Naive thymus-derived CD8-positive, alpha-beta T cell (primary cell): ENCODE measurements around the gene C1RL. TPM values are rescaled to one million over a fixed set of nuclear protein-coding genes. Genes with fewer than 3 reads are reported as not detected.

ENCODE experiments used
- ATAC-seq, 2 donors: fragments of 150-1000 bp; cut with Tn5 transposase in 1 of 2; sonication (Bioruptor Pico), chemical (Tn5 transposase) in 1 of 2; 1 replicate in 1 of 2; 2 replicates in 1 of 2; pipeline ENCODE4 v1.10.0; 2021; ENCODE audit warnings: mild to moderate bottlenecking in 2 of 2, moderate library complexity in 2 of 2
- POLR2A ChIA-PET: fragments of 350-600 bp; sonication (Branson Sonifier 250); formaldehyde crosslinking; loops from one replicate; lab custom pipeline; 2021; ENCODE audit warnings: antibody characterized with exemption; lab: Charles Lee
- DNase-seq, 10 donors: peaks; one replicate each; pipeline versions ENCODE4 v3.0.0 to v3.0.0-alpha.2; 2020 to 2022
- H3K27ac Mint-ChIP-seq, 10 donors: one replicate each; pipeline ENCODE4 v1.8.0; 2020 to 2022; ENCODE audit warnings: mild to moderate bottlenecking in 10 of 10, mixed read lengths in 10 of 10, moderate library complexity in 4 of 10, inconsistent platforms in 1 of 10
- H3K27me3 Mint-ChIP-seq, 5 donors: one replicate each; pipeline ENCODE4 v1.8.0; 2021 to 2022; ENCODE audit warnings: mixed read lengths in 5 of 5
- H3K36me3 Mint-ChIP-seq, 3 donors: one replicate each; pipeline ENCODE4 v1.8.0; 2020 to 2022; ENCODE audit warnings: mixed read lengths in 3 of 3, mild to moderate bottlenecking in 2 of 3, inconsistent platforms in 1 of 3
- H3K4me1 Mint-ChIP-seq, 4 donors: one replicate each; pipeline ENCODE4 v1.8.0; 2021 to 2022; ENCODE audit warnings: mixed read lengths in 4 of 4
- H3K4me3 Mint-ChIP-seq, 10 donors: one replicate each; pipeline ENCODE4 v1.8.0; 2020 to 2022; ENCODE audit warnings: mild to moderate bottlenecking in 10 of 10, mixed read lengths in 10 of 10, moderate library complexity in 6 of 10, inconsistent platforms in 1 of 10
- H3K9me3 Mint-ChIP-seq, 9 donors: one replicate each; pipeline ENCODE4 v1.8.0; 2020 to 2022; ENCODE audit warnings: mixed read lengths in 9 of 9, mild to moderate bottlenecking in 3 of 9, inconsistent platforms in 1 of 9, moderate library complexity in 1 of 9
- polyA plus RNA-seq, 3 donors: library from polyadenylated mRNA; unstranded; fragments of 300-500 nt; fragmentation: Illumina TruSeq; gene quantifications; one replicate each; pipeline ENCODE4 v1.2.3, GENCODE V29; 2021
- total RNA-seq, 8 experiments: library from RNA in 2 of 8; stranded (reverse) in 2 of 8; gene quantifications; one replicate each; pipeline ENCODE4 v1.2.3 and lab custom pipeline; 2021 to 2026

Gene C1RL
- total and polyA plus RNA-seq, 5 experiments from 2014 or later = 3.7 to 24.1 (median 5.7) TPM

DNA sequence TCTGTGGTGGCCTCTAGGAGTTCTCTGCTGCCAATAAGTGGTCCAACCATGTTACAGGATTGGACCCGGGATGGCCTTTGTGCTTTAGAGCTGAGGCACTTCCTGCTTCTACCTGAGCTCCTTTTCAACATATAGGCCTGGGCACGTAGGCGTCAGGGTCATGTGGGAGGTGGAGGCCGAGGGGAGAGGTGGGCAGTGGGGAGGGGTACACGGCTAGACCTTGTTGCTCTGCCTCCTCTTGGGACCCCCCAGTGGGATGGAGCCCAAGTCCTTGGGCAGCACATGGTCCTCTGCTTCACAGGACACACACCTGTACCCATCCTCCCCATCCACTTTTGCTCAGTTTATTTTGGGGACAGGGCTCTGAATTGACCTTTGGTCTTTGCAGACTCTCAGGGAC is 12.3 kb upstream of the C1RL start:
- no peaks in the 10 kb centered on the region for H3K9me3 Mint-ChIP-seq
- no peak overlapping the region for H3K27ac Mint-ChIP-seq

DNA sequence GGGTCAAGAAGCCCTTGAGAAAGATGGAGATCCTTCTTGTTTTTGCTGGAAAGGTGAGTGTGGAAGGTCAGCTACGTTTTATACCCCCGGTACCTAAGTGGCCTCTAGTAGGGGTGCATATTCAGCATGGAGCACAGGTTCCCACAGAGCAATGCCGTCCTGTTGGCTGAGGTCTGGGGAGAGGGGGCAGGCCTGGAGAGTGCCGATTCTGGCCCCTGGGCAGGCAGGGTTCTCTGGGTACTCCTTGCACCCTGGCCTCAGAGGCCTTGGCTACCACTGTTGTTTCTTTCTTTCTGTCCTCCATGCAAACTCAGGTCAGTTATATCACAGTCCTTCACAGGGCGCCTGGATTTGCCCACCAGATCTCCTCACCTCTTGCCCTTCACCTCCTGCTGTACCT is 11.2 kb upstream of the C1RL start:
- H3K27ac Mint-ChIP-seq = peak overlapping the region in 1 of 10 donors; percentile 29
- POLR2A ChIA-PET = no interaction called here
- H3K4me3 Mint-ChIP-seq = no peak overlapping the region
- H3K27me3 Mint-ChIP-seq = no peaks in the 10 kb centered on the region
- peaks cover 0 to 12% (median 0%) of the 10 kb centered on the region in 3 donors for H3K36me3 Mint-ChIP-seq
- DNase-seq = no peak
- H3K4me1 Mint-ChIP-seq = peaks cover 0 to 7% (median 0%) of the 10 kb centered on the region in 4 donors
- no peak for ATAC-seq
- H3K9me3 Mint-ChIP-seq = no peaks in the 10 kb centered on the region

More for the DNA sequence above, 12.3 kb upstream of the C1RL start:
- Mint-ChIP-seq H3K36me3 (peaks cover 0 to under 1% (median 0%) of the 10 kb centered on the region in 3 donors), H3K4me3 (no peak overlapping the region), H3K4me1 (peaks cover 0 to 7% (median 0%) of the 10 kb centered on the region in 4 donors), H3K27me3 (no peaks in the 10 kb centered on the region)
- POLR2A ChIA-PET = no interaction called here
- DNase-seq = no peak
- no peak for ATAC-seq

DNA sequence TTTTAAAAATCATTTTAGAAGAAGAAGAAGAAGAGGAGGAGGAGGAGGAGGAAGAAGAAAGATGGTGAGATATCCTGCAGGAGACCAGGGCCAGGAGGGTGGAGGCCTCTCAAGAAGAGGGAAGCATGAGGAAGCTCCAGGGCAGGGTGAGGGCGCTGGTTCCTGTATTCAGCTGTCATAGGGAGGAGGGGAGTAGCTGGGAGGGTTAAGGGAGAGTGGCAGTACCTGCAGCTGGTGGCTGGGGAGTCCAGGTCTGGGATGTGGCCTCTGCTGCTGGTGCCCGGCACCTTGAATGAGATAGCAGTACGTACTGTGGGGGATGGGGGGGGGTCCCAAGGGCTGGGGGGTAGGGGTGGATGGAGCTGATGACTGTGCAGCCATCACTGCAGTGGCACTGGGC is 9.9 kb upstream of the C1RL start:
- Mint-ChIP-seq H3K4me3 (no peak overlapping the region), H3K36me3 (peaks cover 0 to 17% (median 0%) of the 10 kb centered on the region in 3 donors), H3K27ac (peak overlapping the region in 1 of 10 donors; percentile 42), H3K9me3 (no peaks in the 10 kb centered on the region), H3K4me1 (peaks cover 0 to 9% (median 0%) of the 10 kb centered on the region in 4 donors), H3K27me3 (no peaks in the 10 kb centered on the region)
- POLR2A ChIA-PET = no interaction called here
- DNase-seq (no peak), ATAC-seq (no peak)

DNA sequence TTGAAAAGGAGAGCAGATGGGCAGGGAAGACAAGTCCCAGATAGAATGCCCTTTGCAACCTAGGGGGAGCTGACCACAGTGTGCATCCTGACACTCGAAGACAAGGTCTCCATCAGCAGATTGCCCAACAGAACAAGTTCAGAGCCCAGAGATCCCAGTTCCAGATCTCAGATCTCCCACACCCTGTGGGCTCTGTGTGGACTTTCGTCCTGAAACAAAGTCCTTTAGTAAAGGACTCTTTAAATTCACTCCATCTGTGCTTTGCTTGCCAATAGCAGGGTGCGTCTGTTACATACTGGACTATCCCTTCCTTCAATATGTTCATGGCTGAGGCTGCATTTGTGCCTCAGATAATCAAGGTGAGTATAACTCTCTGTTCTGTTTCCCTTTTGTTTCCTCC is 8.7 kb upstream of the C1RL start:
- Mint-ChIP-seq H3K27ac (no peak overlapping the region), H3K36me3 (peaks cover 0 to 20% (median 0%) of the 10 kb centered on the region in 3 donors), H3K4me3 (no peak overlapping the region), H3K27me3 (no peaks in the 10 kb centered on the region), H3K9me3 (no peaks in the 10 kb centered on the region), H3K4me1 (peaks cover 5 to 9% (median 7%) of the 10 kb centered on the region in 4 donors)
- POLR2A ChIA-PET = no interaction called here
- ATAC-seq (no peak), DNase-seq (no peak)

DNA sequence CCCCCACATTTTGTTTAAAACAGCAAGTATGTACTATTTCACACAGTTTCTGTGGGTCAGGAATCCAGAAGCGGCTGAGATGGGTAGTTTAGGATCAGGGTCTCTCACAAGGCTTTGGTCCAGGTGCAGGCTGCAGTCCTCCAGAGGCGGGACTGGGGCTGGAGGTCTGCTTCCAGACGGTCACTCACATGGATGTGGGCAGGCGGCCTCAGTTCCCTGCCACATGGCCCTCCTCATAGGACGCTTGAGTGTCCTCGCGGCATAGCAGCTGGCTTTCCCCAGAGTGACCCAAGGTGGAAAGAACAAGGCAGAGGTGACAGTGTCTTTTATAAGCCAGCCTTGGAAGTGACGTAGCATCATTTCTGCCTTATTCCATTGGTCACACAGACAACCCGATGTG is 7.9 kb upstream of the C1RL start:
- Mint-ChIP-seq H3K4me1 (peaks cover 5 to 9% (median 7%) of the 10 kb centered on the region in 4 donors), H3K27ac (peak overlapping the region in 1 of 10 donors; percentile 35), H3K4me3 (no peak overlapping the region), H3K9me3 (no peaks in the 10 kb centered on the region), H3K27me3 (no peaks in the 10 kb centered on the region), H3K36me3 (peaks cover 0 to 20% (median 0%) of the 10 kb centered on the region in 3 donors)
- no peak for ATAC-seq
- no peak for DNase-seq
- POLR2A ChIA-PET = interaction anchor here (0.6 kb wide), 1 partner anchor 201 kb away, joined by 3 read pairs; no protein-coding TSS in a partner anchor

DNA sequence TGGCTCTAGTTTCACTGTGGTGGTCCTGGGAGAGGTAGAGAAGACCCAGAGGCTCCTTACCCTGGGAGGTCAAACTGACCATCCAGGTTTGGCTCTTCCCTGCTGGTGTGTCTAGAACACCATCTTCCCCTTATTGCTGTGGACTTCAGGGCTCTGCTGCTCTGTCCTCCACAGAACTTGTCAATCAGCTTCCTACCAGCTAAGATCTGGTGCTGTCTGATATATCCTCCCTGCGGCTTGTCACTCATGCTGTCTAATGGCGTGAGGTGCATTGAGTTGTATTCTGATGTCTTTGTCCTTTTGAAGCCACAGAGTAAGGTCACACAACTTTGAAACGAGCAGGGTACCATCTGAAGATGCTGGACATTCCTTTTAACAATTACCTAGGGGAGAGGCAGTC is 7.2 kb upstream of the C1RL start:
- ATAC-seq (no peak), DNase-seq (no peak)
- H3K4me1 Mint-ChIP-seq = peaks cover 6 to 9% (median 7%) of the 10 kb centered on the region in 4 donors
- POLR2A ChIA-PET = no interaction called here
- no peaks in the 10 kb centered on the region for H3K9me3 Mint-ChIP-seq
- H3K4me3 Mint-ChIP-seq = no peak overlapping the region
- H3K27ac Mint-ChIP-seq = no peak overlapping the region
- no peaks in the 10 kb centered on the region for H3K27me3 Mint-ChIP-seq
- peaks cover 0 to 20% (median 0%) of the 10 kb centered on the region in 3 donors for H3K36me3 Mint-ChIP-seq

DNA sequence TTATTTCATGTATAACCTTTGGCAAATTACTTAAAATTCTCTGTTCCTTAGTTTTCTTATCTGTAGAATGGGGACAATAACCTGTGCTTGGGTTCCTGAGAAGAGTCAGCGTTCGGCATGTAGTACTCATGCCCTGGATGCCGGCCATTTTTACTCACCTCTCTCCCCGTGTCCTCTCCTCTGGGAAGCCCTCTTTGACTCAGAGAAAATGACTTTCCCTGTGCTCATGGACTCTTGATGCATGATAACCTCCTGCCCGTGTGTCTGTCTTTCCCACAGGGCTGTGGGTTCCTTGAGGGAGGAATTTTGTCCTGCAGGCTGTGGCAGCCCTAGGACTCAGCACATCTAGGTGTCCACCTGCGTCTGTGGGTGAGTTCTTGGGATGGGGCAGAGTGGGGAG is 5.8 kb upstream of the C1RL start:
- H3K4me1 Mint-ChIP-seq = peaks cover 8 to 12% (median 9%) of the 10 kb centered on the region in 4 donors
- POLR2A ChIA-PET = no interaction called here
- H3K27me3 Mint-ChIP-seq = no peaks in the 10 kb centered on the region
- no peak for ATAC-seq
- H3K27ac Mint-ChIP-seq = no peak overlapping the region
- DNase-seq = no peak
- H3K4me3 Mint-ChIP-seq = no peak overlapping the region
- peaks cover 0 to 24% (median 0%) of the 10 kb centered on the region in 3 donors for H3K36me3 Mint-ChIP-seq
- H3K9me3 Mint-ChIP-seq = no peaks in the 10 kb centered on the region

DNA sequence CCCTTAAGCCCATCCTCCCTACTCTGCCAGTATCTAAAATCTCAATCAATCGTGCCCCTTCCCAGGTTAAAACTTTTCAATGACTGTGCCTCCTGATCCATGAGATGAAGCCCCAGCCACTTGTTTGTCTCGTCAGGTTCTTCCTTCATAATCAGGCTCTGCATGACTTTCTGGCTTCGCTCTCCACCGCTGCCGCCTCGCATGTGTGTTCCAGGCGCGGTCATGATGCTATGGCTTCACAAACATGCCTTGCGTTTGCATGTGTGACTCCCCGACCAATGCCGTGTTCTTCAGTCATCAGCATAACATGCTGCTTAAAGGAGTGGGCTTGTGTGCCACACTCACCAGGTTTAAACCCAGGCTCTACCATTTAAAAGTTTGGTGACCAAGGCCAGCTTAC is 5.0 kb upstream of the C1RL start:
- POLR2A ChIA-PET = interaction anchor here (0.9 to 1.6 kb wide), 3 partner anchors 15 to 176 kb away, joined by 3 to 7 read pairs (median 5); no protein-coding TSS in a partner anchor
- Mint-ChIP-seq H3K36me3 (peaks cover 0 to 24% (median 0%) of the 10 kb centered on the region in 3 donors), H3K4me1 (peaks cover 15 to 17% (median 15%) of the 10 kb centered on the region in 4 donors), H3K9me3 (no peaks in the 10 kb centered on the region), H3K4me3 (peak overlapping the region in 1 of 10 donors; percentile 45), H3K27ac (no peak overlapping the region), H3K27me3 (no peaks in the 10 kb centered on the region)
- ATAC-seq (no peak), DNase-seq (no peak)

DNA sequence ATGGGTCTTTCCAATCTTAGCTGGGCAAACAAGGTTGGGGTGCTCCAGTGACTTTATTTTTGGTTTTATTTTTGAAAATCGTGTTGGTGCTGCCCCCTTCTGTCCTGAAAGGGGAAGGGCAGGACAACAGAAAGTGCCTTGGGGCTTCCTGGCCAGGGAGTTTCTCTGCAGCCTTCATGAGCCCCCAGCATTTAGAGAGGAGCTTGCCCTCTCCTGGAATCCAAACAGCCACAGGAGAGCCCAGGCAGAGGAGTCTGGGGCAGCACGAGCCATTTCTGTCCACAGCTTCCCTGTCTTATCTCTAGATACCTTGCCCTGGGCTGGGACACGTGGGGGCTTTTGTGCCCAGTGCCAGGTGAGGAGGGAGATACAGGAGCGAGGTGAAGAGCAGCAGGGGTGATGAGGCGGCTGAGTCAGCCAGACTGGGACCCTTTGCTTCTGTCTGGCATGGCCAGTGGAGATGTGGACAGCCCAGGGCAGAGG is 4.4 kb upstream of the C1RL start:
- H3K36me3 Mint-ChIP-seq = peaks cover 0 to 24% (median 0%) of the 10 kb centered on the region in 3 donors
- POLR2A ChIA-PET = interaction anchor here (0.9 to 1.6 kb wide), 6 partner anchors 14 to 175 kb away, joined by 3 to 7 read pairs (median 4); partner anchors contain the start of genes C12orf57 and RNU7-1
- no peaks in the 10 kb centered on the region for H3K27me3 Mint-ChIP-seq
- no peaks in the 10 kb centered on the region for H3K9me3 Mint-ChIP-seq
- H3K4me3 Mint-ChIP-seq = no peak overlapping the region
- ATAC-seq (peak; percentile 26 to 42), DNase-seq (peak in 7 of 10 donors; percentile 33 to 65 (median 47))
- H3K4me1 Mint-ChIP-seq = peaks cover 14 to 19% (median 18%) of the 10 kb centered on the region in 4 donors
- peak overlapping the region in 3 of 10 donors; percentile 46 to 56 (median 50) for H3K27ac Mint-ChIP-seq

DNA sequence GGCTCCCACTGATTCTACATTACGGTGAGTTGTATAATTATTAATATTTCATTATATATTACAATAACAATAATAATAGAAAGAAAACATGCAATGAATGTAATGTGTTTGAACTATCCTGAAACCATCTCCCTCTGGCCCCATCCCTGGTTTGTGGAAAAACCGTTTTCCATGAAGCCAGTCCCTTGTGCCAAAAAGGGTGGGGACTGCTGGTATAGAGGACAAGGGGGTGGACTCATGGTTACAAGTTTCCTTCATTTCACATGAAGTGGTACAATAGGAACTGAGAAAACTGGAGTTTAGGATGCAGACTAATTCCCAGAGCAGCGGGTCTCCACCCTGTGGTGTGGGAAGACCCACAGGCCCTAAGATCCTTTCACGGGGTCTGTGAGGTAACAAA is 3.0 kb upstream of the C1RL start:
- no peak for DNase-seq
- ATAC-seq = no peak
- Mint-ChIP-seq H3K4me3 (no peak overlapping the region), H3K27me3 (no peaks in the 10 kb centered on the region), H3K4me1 (peaks cover 19 to 28% (median 26%) of the 10 kb centered on the region in 4 donors), H3K36me3 (peaks cover 0 to 24% (median 0%) of the 10 kb centered on the region in 3 donors), H3K9me3 (no peaks in the 10 kb centered on the region), H3K27ac (no peak overlapping the region)
- POLR2A ChIA-PET = interaction anchor here (2.3 kb wide), 1 partner anchor 168 kb away, joined by 6 read pairs; the partner anchor contains the start of genes C12orf57 and RNU7-1

DNA sequence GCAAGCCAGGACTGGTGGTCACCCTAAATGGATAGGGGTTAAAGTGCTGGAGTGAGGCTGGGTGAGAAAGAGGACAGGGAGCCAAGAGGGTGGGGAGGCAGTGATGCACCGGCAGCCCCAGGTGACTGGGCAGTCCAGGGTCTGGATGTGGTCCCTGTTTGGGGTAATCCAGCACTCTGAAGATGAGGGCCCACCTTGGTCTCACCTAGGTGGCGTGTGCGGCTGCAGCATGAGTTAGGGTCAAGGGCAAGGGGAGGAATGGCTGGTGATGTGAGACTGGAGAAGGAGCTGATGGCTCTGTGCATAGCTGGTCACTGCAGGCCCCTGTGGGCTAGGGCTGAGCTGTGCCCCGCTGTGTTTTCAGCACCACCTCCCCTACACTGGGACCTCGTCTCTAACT is 1.6 kb upstream of the C1RL start:
- H3K9me3 Mint-ChIP-seq = peaks cover 1 to 11% (median 8%) of the 10 kb centered on the region in 9 donors
- H3K36me3 Mint-ChIP-seq = peaks cover 7 to 20% (median 10%) of the 10 kb centered on the region in 3 donors

DNA sequence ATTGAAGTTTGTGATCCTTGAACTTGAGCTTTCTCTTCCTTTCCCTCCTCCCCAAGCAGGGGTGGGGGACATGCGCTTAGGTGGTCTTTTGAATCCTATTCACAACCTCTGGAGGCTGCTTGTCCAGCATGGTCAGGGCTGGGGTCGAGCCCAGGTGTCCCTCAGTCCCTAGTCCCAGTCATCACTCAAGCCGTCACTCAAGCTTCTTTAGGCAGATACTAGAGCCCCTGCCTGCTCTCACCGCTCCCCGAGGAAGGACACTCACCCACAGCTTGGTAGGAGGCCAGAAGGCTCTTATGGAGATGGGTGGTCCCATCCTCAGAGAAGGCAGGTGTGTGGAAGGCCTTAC is 532 bp upstream of the C1RL start:
- Mint-ChIP-seq H3K9me3 (peaks cover 1 to 16% (median 9%) of the 10 kb centered on the region in 9 donors), H3K4me1 (peaks cover 26 to 47% (median 45%) of the 10 kb centered on the region in 4 donors), H3K36me3 (peaks cover 10 to 14% (median 13%) of the 10 kb centered on the region in 3 donors), H3K27ac (peak overlapping the region in 9 of 10 donors; percentile 13 to 91 (median 89)), H3K27me3 (no peaks in the 10 kb centered on the region), H3K4me3 (peak overlapping the region; percentile 81 to 96 (median 92))
- DNase-seq (no peak), ATAC-seq (no peak)
- POLR2A ChIA-PET = interaction anchor here (0.6 to 3.1 kb wide), 8 partner anchors 16 to 242 kb away, joined by 3 to 23 read pairs (median 6); partner anchors contain the start of genes C12orf57, RNU7-1 and TPI1

More for the DNA sequence above, 1.6 kb upstream of the C1RL start:
- DNase-seq (no peak), ATAC-seq (no peak)
- Mint-ChIP-seq H3K27ac (peak overlapping the region in 1 of 10 donors; percentile 47), H3K4me1 (peaks cover 23 to 42% (median 39%) of the 10 kb centered on the region in 4 donors), H3K4me3 (peak overlapping the region in 2 of 10 donors; percentile 22 to 48), H3K27me3 (no peaks in the 10 kb centered on the region)
- POLR2A ChIA-PET = interaction anchor here (1.5 to 2.3 kb wide), 2 partner anchors 165 to 167 kb away, joined by 3 to 6 read pairs; partner anchors contain the start of genes C12orf57 and RNU7-1
